ENCODE results near the gene NLRC5. TPM values are rescaled to one million over a fixed set of nuclear protein-coding genes. Genes with fewer than 3 reads are reported as not detected.

The NLRC5 gene
- total RNA-seq, 1 experiment from 2014 or later = 2.4 TPM

- peaks cover 16 to 21% of the 10 kb centered on the region in 2 experiments for H3K4me1 Mint-ChIP-seq
These were observed 88.4 kb downstream of the NLRC5 start for GRCh38 chr16:57077714-57078113.

More at GRCh38 chr16:57077714-57078113, 88.4 kb downstream of the NLRC5 start:
- Histone ChIP-seq H3K4ac (ENCODE audit: low read depth, low read length) (no peak overlapping the region), H4K20me1 (ENCODE audit: control insufficient read depth, insufficient read depth, insufficient read length) (no peaks in the 10 kb centered on the region), H3K4me1 (ENCODE audit: insufficient read depth, low read length) (no peaks in the 10 kb centered on the region; the same call in 1 of the 2 replicates), H3K27ac (ENCODE audit: insufficient read length, low read depth, low read length) (no peak overlapping the region), H4K8ac (replicated peaks; ENCODE audit: insufficient read length, low read depth, low read length) (no peak overlapping the region), H3K79me2 (ENCODE audit: insufficient read depth, low read length) (no peaks in the 10 kb centered on the region), H2BK15ac (ENCODE audit: low read depth, low read length) (no peak overlapping the region), H3K27me3 (ENCODE audit: insufficient read depth, low read length) (no peaks in the 10 kb centered on the region), H2BK120ac (ENCODE audit: low read depth, low read length, poor library complexity, severe bottlenecking) (no peak overlapping the region), H3K23me2 (ENCODE audit: insufficient read length, low read depth, low read length, poor library complexity, severe bottlenecking) (no peaks in the 10 kb centered on the region), H2BK5ac (ENCODE audit: insufficient read length, low read length) (no peak overlapping the region), H2BK20ac (ENCODE audit: low read depth, low read length, poor library complexity, severe bottlenecking) (no peak overlapping the region), H2AK5ac (ENCODE audit: insufficient read length, low read length) (no peak overlapping the region), H3T11ph (ENCODE audit: low read length) (no peak overlapping the region), H3K18ac (ENCODE audit: insufficient read length, low read depth, low read length) (no peak overlapping the region), H3K23ac (ENCODE audit: insufficient read length, low read depth, low read length) (no peak overlapping the region), H4K91ac (ENCODE audit: insufficient read length, low read depth, low read length) (no peak overlapping the region), H3K79me1 (ENCODE audit: insufficient read depth, low read depth, low read length, poor library complexity, severe bottlenecking) (no peaks in the 10 kb centered on the region), H4K5ac (ENCODE audit: insufficient read length, low read depth, low read length) (no peak overlapping the region), H3K14ac (ENCODE audit: insufficient read depth, low read length) (no peak overlapping the region; the same call in 1 of the 2 replicates), H3K9ac (ENCODE audit: extremely low read depth, insufficient read length, low read length) (no peak overlapping the region), H3K9me3 (ENCODE audit: control insufficient read depth, low read depth, low read length) (no peaks in the 10 kb centered on the region), H2AFZ (ENCODE audit: low read length) (no peak overlapping the region), H3K56ac (ENCODE audit: insufficient read length, low read depth, low read length) (no peak overlapping the region), H2BK12ac (ENCODE audit: insufficient read length, low read depth, low read length) (no peak overlapping the region), H3K4me2 (ENCODE audit: insufficient read depth, insufficient read length, low read length) (no peak overlapping the region)
- H3K36me3 Mint-ChIP-seq (ENCODE audit: insufficient read depth in 1 of 3, low read depth in 3 of 3) = no peaks in the 10 kb centered on the region
- no peak for DNase-seq
- H3K4me3 Mint-ChIP-seq = no peak overlapping the region
- H3K27ac Mint-ChIP-seq = peak overlapping the region in 1 of 3 experiments; percentile 65; a peak in 1 of 7 replicates
- peaks cover 1% of the 10 kb centered on the region; the same call in 1 of the 2 replicates for H3K27me3 Mint-ChIP-seq (ENCODE audit: low read depth)
- no CpG with 5 or more reads among the region's 7 CpGs for WGBS (ENCODE audit: extremely low coverage, insufficient read length, low lambda C conversion rate)
- TF ChIP-seq CTCF (conservative IDR thresholded peaks at IDR 0.05) = no peak
- peaks cover 0 to 5% of the 10 kb centered on the region in 2 experiments; a peak in 2 of 5 replicates for H3K9me3 Mint-ChIP-seq

All from H9 (cell line).